ENCODE data around the gene MME. TPM values are rescaled to one million over a fixed set of nuclear protein-coding genes. Genes with fewer than 3 reads are reported as not detected.
"Not testable (repeated sequence)": the region's sequence is repeated elsewhere in the genome, so short reads cannot be mapped to it uniquely, and the experiment has no call there.

The MME gene
- total RNA-seq, 2 experiments from 2014 or later: not detected

GRCh38 chr3:155102329-155102728 is 22.2 kb downstream of the MME start:
- DNase-seq: no peak
- H3K9me3 Mint-ChIP-seq: peaks cover 11% of the 10 kb centered on the region
- H3K36me3 Mint-ChIP-seq: no peaks in the 10 kb centered on the region
- no peaks in the 10 kb centered on the region for H3K4me1 Mint-ChIP-seq
- no peak overlapping the region for H3K27ac Mint-ChIP-seq
- H3K4me3 Mint-ChIP-seq: no peak overlapping the region
- H3K27me3 Mint-ChIP-seq: peaks cover 3% of the 10 kb centered on the region

DNA sequence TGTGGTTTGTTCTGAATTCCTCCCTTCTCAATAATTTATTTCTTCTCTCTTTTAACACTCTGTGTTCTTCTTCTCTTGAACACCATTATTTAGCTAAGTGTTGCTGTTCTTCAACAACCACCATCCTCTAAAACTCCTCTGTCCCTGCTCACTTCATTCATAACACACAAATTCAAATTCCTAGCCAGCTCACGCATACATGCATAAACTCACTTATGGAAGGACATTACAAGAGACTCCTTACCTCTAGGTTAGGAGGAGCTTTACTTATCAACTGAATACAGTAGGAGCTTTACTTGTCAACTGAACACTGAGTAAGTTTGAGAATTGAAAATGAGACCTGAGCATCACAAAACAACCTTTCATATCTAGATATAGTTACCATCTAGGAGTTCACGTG is 23.6 kb downstream of the MME start:
- no peaks in the 10 kb centered on the region for H3K4me1 Mint-ChIP-seq
- H3K27ac Mint-ChIP-seq: no peak overlapping the region
- H3K36me3 Mint-ChIP-seq: no peaks in the 10 kb centered on the region
- DNase-seq: no peak
- peaks cover 3% of the 10 kb centered on the region for H3K27me3 Mint-ChIP-seq
- peaks cover 7% of the 10 kb centered on the region for H3K9me3 Mint-ChIP-seq
- H3K4me3 Mint-ChIP-seq: no peak overlapping the region

DNA sequence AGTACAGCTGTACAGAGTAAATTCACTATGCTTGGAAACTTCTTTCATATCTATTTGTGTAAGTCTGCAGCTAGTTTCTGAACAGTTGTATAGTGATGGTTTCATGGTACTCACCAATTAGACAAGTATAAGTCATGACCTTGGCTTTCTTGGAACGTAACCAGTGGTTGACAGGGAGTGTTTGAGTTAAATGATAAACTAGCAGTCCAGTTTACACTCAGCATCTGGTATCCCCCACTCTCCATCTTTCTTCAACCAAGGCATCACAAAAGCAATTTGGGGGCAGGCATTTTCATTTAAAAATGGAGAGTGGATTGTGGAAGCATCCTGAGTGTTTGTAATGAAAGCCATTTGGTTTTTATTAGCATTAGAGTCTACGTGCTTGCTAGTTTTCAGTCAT is 26.0 kb downstream of the MME start:
- no peak for DNase-seq
- Mint-ChIP-seq H3K27me3 (peaks cover 3% of the 10 kb centered on the region), H3K27ac (no peak overlapping the region), H3K4me3 (no peak overlapping the region), H3K36me3 (no peaks in the 10 kb centered on the region), H3K4me1 (peaks cover 2% of the 10 kb centered on the region), H3K9me3 (peaks cover 2% of the 10 kb centered on the region)

DNA sequence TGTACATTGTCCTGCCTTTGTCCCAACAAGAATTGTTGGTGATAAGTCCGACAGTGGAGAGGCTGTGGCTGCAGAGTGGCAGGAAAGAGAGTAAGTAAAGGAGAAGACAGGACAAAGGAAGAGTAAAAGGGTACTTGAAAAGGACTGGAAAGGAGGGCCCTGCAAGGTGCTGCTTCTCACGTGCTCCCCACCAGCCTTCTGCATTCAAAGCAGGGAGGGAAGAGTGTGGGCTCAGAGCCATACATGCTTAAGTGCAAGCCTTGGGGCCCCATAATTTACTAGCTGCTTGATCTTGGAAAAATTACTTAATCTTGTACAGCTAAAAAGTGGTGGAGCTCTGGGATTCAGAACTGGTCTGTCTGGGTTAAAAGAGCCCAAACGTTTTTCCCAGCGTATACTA is 29.9 kb downstream of the MME start:
- H3K4me3 Mint-ChIP-seq: no peak overlapping the region
- no peaks in the 10 kb centered on the region for H3K36me3 Mint-ChIP-seq
- no peaks in the 10 kb centered on the region for H3K9me3 Mint-ChIP-seq
- DNase-seq: no peak
- H3K27me3 Mint-ChIP-seq: peaks cover 3% of the 10 kb centered on the region
- H3K27ac Mint-ChIP-seq: no peak overlapping the region
- H3K4me1 Mint-ChIP-seq: peaks cover 2% of the 10 kb centered on the region

DNA sequence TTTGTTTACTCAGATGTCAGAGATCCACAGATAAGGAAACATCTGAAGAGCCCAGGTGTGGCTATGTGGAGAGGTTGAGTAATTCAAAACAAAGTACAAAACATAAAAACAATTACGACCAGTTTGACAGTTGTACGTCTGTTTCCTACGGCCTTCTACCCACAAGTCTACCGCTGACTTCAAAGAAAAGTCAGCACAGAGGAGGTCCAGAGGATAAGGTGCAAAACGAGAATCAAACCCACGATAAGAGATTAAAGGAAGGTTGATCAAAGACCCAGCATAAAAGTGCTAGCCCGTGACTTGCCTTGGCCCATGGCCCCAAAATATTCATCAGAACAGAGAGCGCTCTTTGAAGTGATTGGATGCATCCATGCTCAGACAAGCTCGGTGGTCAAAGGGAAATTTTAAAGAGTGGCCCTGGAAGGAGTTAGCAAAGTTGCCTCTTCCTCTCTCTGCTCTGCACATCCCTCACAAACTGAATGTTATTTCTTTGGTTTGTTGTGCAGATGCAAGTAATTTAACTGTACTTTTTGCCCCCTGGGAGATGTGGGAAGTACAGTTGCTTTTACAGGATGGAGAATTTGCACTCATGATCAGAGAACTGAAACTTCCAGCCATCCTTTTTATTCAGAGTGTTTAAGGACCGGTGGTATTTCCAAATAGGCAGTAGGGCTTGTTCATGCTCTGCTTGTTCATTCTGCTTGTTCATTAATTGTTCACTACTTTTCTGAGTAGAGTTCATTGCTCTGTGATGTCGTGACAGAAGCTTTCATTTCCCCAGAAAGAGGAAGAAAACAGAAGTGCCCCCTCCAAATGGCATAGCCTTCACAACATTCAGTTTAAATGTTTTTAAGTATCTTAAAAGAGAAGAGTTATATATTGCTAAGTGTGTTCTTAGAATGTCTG is 31.1 kb downstream of the MME start:
- H3K36me3 Mint-ChIP-seq: no peaks in the 10 kb centered on the region
- peaks cover 2% of the 10 kb centered on the region for H3K4me1 Mint-ChIP-seq
- no peaks in the 10 kb centered on the region for H3K27me3 Mint-ChIP-seq
- DNase-seq: no peak
- H3K4me3 Mint-ChIP-seq: no peak overlapping the region
- no peaks in the 10 kb centered on the region for H3K9me3 Mint-ChIP-seq
- H3K27ac Mint-ChIP-seq: no peak overlapping the region

DNA sequence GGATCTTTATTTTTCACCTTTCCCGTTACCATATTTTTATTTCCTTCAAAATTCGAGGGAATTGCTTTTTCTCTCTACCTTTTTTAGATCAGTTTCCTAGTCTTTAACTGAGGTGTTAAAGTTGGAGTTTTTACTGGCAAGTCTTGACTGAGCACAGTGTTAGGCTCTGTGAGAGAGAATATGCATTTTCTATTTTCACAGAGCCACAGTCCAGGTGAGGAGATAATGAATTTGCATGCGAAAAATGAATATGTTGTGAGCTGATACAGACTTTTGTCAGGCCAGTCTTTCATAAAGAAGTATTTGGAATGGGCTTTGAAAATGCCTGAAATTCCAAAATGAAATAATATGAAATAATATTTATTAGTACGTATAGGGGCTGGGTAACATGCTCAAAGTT is 31.9 kb downstream of the MME start:
- Mint-ChIP-seq H3K9me3 (no peaks in the 10 kb centered on the region), H3K27ac (no peak overlapping the region), H3K4me3 (no peak overlapping the region), H3K4me1 (peaks cover 2% of the 10 kb centered on the region), H3K27me3 (no peaks in the 10 kb centered on the region), H3K36me3 (no peaks in the 10 kb centered on the region)
- DNase-seq: no peak

DNA sequence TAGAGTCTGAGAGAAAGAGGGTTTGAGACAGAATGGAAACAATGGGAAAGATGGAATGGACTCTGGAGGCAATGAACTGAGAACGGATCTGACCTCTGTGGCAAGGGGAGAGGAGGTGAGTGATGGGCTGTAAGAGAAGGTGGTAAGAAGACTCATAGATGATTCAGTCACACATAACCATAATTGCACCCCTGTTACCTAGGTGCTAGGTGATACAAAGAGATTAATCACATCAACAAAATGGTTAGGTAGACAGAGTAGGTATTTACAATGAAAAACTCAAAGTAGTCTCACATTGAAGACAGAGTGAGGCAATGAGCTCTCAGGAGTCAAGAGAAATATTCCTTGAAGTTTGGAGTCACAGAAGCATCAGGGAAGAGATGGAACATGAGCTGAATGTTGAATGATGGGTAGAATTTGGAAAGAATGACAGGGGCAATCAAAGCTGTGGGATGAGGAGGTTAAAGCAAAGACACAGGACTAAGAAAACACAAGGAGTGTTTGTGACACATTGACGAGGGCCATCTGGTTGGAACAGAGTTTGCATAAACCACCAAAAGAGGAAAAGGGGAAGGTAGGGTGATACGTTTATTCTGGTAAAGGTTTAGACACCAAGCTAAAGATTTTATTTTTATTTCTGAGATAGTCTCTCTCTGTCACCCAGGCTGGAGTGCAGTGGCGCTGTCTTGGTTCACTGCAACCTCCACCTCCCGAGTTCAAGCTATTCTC is 32.7 kb downstream of the MME start:
- no peak for DNase-seq
- Mint-ChIP-seq H3K4me3 (no peak overlapping the region), H3K36me3 (no peaks in the 10 kb centered on the region), H3K4me1 (peaks cover 2% of the 10 kb centered on the region), H3K27me3 (no peaks in the 10 kb centered on the region), H3K9me3 (no peaks in the 10 kb centered on the region), H3K27ac (no peak overlapping the region)

- not testable (repeated sequence) for H3K4me1 Mint-ChIP-seq, H3K27me3 Mint-ChIP-seq, H3K4me3 Mint-ChIP-seq, DNase-seq, H3K9me3 Mint-ChIP-seq, H3K27ac Mint-ChIP-seq, H3K36me3 Mint-ChIP-seq
Measured at GRCh38 chr3:155124745-155125144, 44.6 kb downstream of the MME start.

DNA sequence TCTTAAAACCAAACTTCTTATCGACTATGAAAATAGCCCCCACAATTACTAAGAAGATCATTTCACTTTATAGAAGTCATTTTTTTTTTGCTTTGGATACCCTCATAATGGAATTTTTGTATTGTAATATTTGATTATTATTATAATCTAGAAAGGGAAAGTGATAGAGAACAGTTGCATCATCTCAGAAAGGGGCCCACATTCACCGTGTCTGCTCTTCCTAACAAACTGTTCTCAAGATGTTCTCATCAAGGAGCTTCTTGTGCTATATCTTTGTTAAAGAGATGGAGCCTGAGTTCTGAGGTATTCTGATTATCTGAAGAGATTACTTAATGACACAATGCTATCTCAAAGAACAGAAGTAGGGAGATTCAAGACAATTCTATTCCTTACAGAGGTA is 49.3 kb downstream of the MME start:
- Mint-ChIP-seq H3K27me3 (no peaks in the 10 kb centered on the region), H3K9me3 (no peaks in the 10 kb centered on the region), H3K4me3 (no peak overlapping the region), H3K4me1 (no peaks in the 10 kb centered on the region), H3K27ac (no peak overlapping the region), H3K36me3 (no peaks in the 10 kb centered on the region)
- no peak for DNase-seq

- H3K36me3 Mint-ChIP-seq: no peaks in the 10 kb centered on the region
- no peak overlapping the region for H3K27ac Mint-ChIP-seq
- no peak for DNase-seq
- no peaks in the 10 kb centered on the region for H3K4me1 Mint-ChIP-seq
- no peaks in the 10 kb centered on the region for H3K9me3 Mint-ChIP-seq
- no peaks in the 10 kb centered on the region for H3K27me3 Mint-ChIP-seq
- H3K4me3 Mint-ChIP-seq: no peak overlapping the region
Measured at GRCh38 chr3:155130001-155130400, 49.9 kb downstream of the MME start.

- Mint-ChIP-seq H3K27me3 (no peaks in the 10 kb centered on the region), H3K4me1 (no peaks in the 10 kb centered on the region), H3K4me3 (no peak overlapping the region), H3K27ac (no peak overlapping the region), H3K9me3 (no peaks in the 10 kb centered on the region), H3K36me3 (no peaks in the 10 kb centered on the region)
- DNase-seq: no peak
Measured at GRCh38 chr3:155131104-155131503, 51.0 kb downstream of the MME start.

GRCh38 chr3:155134311-155134710 is 54.2 kb downstream of the MME start:
- not testable (repeated sequence) for H3K27ac Mint-ChIP-seq, H3K4me1 Mint-ChIP-seq, H3K9me3 Mint-ChIP-seq, H3K4me3 Mint-ChIP-seq, H3K36me3 Mint-ChIP-seq, DNase-seq, H3K27me3 Mint-ChIP-seq

DNA sequence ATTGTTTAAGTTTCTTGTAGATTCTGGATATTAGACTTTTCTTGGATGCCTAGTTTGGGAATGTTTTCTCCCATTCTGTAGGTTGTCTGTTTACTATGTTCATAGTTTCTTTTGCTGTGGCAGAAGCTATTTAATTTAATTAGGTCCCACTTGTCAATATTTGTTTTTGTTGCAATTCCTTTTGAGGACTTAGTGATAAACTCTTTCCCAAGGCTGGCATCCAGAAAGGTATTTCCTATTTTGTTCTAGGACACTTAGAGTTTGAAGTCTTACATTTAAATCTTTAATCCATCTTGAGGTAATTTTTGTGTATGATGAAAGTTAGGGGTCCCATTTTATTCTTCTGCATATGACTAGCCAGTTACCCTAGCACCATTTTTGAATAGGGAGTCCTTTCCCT is 54.9 kb downstream of the MME start:
- H3K4me1 Mint-ChIP-seq: no peaks in the 10 kb centered on the region
- H3K27me3 Mint-ChIP-seq: no peaks in the 10 kb centered on the region
- H3K4me3 Mint-ChIP-seq: no peak overlapping the region
- no peaks in the 10 kb centered on the region for H3K9me3 Mint-ChIP-seq
- no peak for DNase-seq
- H3K27ac Mint-ChIP-seq: no peak overlapping the region
- H3K36me3 Mint-ChIP-seq: no peaks in the 10 kb centered on the region

DNA sequence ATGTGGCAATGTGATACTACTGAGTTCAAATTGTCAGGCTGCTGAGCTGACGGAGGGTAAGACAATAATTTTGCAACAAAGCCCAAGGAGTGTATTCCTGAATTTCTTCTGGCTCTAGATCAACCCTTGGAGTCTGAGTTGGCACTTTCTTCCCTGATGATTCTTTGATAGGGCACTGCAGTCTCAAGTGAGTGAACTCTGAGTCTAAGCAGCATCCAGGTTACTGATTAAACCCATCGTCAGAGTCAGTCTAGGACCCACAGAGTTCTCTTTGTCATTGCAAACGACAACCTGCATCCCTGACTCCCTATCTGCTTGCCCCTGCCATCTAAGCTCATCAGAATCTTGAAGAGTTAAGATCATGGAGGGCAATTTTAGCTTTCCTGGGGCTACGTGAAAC is 58.6 kb downstream of the MME start:
- Mint-ChIP-seq H3K4me1 (no peaks in the 10 kb centered on the region), H3K9me3 (no peaks in the 10 kb centered on the region), H3K36me3 (no peaks in the 10 kb centered on the region), H3K27ac (no peak overlapping the region), H3K27me3 (no peaks in the 10 kb centered on the region), H3K4me3 (no peak overlapping the region)
- no peak for DNase-seq

DNA sequence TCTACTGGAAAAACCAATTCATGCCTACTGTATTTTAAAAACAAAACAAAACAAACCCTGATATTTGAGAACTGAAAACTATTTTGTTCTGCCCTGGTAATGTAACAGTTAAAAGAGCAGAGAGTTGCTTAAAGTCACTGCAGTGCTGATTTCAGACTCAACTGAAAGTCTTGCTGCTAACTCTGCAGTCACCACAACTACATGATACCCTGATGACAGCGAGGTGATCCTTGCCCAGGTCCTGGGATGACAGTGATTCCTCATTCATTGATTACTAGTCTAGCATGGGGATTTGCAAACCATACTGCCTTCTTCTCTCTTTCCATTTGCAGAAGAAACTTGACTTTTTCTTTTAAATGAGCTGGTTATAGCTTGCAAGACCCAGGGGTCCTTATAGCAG is 67.5 kb downstream of the MME start:
- no peaks in the 10 kb centered on the region for H3K4me1 Mint-ChIP-seq
- H3K27me3 Mint-ChIP-seq: no peaks in the 10 kb centered on the region
- DNase-seq: no peak
- no peaks in the 10 kb centered on the region for H3K36me3 Mint-ChIP-seq
- H3K4me3 Mint-ChIP-seq: no peak overlapping the region
- H3K27ac Mint-ChIP-seq: no peak overlapping the region
- H3K9me3 Mint-ChIP-seq: no peaks in the 10 kb centered on the region

DNA sequence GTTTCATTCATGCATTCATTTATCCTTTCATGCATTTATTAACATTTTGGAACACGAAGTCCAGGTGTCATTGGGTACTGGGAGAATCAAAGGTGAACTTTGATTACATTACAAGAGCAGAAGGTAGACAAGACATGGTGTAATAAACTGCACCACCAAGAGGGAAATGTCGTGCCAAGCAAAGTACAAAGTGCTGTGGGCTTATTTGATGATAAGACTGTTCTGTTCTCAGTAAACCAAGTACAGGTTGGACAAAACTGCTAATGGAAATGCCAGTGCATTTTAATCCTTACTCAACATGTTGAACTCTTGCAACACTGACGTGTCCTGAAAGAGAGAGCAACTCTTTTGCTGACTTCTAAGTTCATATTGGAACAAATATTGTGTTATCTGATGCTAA is 69.4 kb downstream of the MME start:
- H3K9me3 Mint-ChIP-seq: no peaks in the 10 kb centered on the region
- no peak overlapping the region for H3K27ac Mint-ChIP-seq
- no peaks in the 10 kb centered on the region for H3K27me3 Mint-ChIP-seq
- no peak overlapping the region for H3K4me3 Mint-ChIP-seq
- H3K36me3 Mint-ChIP-seq: no peaks in the 10 kb centered on the region
- H3K4me1 Mint-ChIP-seq: no peaks in the 10 kb centered on the region
- no peak for DNase-seq

Data from activated naive CD8-positive, alpha-beta T cell treated with anti-CD3 and anti-CD28 coated beads for 36 hours (primary cell).